HG02588 (cell line): ENCODE measurements around the gene GATD1.

Source experiments
- ATAC-seq: cut with Tn5 transposase; IDR thresholded peaks from one replicate; pipeline ENCODE4 v1.9.1; 2021; ENCODE audit warnings: mild to moderate bottlenecking, moderate library complexity; ENCODE audit not compliant: unreplicated experiment

The GATD1 gene

GRCh38 chr11:796565-797295, 19.4 kb upstream of the GATD1 start:
- ATAC-seq: no peak

- no peak for ATAC-seq
Observed at GRCh38 chr11:795634-796564, 18.6 kb upstream of the GATD1 start.

DNA sequence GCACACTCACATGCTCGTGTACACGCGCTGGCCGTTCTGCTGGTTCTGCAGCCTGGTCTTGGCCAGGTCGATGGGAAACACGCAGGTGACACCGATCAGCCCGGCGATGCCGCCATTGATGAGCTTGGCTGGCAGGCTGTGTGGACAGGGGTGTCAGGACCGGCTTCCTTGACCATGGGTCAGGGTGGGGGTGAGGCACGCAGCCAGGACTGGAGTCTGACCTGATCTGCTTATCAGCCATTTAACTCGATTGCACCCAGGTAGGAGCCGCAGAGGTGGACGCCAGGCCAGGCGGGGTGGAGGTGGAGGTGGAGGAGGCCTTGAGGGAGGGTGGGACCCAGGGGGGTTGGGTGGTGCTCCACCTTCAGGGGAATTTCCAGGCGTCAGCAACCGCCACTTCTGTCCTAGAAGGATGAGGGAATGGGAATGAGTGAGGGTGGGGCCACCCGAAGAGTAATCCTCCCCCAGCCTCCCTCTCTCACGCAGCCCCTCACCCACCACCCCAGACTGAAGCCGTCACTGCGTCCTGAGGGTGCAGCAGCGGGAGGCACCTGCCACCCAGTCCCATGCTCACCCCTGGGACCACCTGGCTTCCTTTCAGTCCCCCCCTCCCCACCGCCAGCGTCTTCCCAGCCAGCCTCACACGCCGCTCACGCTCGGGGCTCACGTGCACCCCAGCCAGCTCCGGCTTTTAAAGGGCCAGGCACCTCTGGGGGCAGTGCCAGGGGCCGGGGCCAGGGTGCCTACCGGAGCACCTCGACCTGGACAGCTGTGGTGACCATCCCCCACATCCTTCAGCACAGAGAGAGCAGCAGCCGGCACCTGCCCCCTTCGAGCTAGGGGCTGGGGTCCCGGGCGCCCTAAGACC, 17.7 kb upstream of the GATD1 start:
- no peak for ATAC-seq

DNA sequence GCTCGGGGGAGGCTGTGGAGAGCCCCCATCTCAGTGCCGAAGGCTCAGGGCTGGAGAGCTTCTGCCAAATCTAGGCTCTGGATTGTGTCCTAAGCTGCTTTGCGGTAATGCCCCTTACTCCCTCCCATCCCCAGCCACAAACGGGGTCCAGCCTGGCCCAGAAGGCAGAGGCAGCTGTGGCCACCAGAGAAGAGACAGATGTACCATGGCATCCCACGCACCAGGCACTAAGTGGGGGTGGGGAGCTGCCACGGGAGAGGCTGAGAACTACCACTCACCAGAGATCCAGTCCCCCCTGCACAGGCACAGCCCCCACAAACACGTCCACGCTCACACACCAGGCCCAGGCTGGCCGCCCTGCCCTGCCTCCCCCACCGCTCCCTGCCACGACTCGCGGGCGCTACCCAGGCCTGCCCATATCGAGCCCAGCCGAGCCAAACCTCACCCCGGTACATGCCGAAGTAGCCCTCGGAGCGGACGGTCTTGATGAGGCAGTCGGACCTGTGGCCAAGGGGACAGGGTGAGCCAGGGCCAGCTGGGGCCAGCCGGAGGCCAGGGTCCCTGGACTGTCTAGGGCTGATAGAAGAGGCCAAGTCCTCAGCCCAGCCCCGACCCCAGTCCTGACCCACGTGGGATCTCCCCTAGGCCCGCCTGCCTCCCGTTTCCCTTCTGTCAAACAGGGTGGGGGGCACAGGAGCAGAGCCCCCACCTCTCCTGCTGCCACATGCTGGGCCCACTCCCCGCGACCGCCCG, 16.9 kb upstream of the GATD1 start:
- no peak for ATAC-seq

DNA sequence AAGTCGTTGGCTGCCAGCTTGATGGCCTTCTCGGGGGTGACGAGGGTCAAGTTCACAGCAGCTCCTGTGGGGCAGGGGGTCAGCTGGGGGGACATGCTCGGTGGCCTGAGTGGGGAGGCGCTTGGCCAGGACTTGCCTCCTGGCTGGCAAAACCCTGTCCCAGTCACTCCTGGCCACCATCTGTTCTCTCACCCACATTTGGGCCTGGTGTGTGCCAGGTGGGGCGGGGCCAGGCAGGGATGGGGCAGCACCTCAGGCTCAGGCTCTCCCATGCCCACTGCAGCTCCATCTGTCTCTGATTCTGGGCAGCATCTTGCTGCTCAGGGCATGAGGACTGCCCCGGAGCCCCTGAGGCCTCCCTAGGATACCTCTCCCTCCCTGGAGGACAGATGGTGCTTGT, 16.3 kb upstream of the GATD1 start:
- no peak for ATAC-seq

GRCh38 chr11:792873-793272, 15.6 kb upstream of the GATD1 start:
- no peak for ATAC-seq

DNA sequence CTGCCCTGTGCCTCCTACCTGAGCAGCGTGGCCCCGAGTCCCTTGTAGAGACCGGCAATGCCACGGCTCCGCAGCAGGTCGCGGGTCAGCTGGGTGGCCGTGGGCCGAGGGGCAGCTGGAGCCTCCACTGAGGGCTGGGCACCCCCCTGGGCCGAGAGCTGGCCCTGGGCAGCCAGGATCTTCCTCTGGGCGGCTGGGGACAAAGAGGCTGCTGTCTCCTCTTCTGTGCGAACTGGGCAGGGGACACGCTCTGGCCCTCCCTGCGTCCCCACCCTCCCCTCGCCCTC, 15.2 kb upstream of the GATD1 start:
- ATAC-seq: no peak

- ATAC-seq: no peak
Observed at GRCh38 chr11:791658-792534, 14.6 kb upstream of the GATD1 start.

- no peak for ATAC-seq
Observed at GRCh38 chr11:790721-791564, 13.7 kb upstream of the GATD1 start.

GRCh38 chr11:789943-790342, 12.7 kb upstream of the GATD1 start, which contains the start of gene CEND1:
Gene CEND1 (minus strand): TSS chr11:790090. CDS start chr11:788576, 1,514 bp downstream.
- no peak for ATAC-seq

DNA sequence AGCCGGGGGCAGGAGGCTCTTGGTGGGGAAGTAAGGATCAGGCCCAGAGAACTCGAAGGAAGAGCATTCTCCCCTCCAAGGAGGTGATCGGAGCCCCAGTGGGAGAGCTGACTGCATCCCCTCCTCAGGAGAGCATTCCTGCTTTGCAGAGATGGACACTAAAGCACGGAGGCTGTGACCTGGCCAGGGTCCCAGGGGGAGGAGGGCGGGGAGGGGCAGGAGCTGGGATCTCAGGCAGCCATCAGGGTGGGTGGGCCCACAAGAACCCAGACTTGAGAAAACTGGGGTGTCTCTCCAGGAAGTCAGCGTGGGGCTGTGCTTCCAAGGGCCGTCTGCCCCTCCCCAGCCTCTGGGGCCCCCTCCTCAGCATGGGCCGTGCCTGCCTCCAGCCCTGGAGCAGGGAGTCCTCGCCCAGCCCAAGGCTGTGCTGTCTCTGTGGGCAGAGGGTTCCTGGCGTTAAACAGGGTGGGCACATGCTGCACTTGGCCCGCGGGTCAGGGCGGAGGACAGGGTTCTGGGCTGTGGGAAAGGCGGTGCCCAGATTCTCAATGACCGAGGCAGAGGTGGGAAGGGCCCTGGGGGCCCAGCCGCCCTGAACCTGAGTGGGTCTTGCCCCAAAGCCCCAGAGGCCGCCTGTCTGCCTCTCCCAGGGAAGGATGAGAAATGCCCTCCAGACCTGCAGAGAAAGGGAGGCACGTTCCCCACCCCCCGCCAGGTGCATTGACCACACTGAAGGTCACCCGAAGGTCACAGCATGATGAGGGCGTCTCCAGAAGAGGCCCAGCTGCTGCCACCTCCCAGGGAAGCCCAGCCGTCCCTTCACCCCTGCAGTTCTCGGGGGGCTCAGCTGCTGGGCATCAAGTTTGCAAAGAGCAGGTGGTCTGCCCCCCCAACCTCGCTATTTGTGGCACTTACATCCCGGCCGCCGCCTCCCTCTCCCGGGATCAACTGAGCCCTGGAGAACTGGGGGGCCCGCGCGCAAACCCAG, 12.0 kb upstream of the GATD1 start:
- ATAC-seq: no peak

DNA sequence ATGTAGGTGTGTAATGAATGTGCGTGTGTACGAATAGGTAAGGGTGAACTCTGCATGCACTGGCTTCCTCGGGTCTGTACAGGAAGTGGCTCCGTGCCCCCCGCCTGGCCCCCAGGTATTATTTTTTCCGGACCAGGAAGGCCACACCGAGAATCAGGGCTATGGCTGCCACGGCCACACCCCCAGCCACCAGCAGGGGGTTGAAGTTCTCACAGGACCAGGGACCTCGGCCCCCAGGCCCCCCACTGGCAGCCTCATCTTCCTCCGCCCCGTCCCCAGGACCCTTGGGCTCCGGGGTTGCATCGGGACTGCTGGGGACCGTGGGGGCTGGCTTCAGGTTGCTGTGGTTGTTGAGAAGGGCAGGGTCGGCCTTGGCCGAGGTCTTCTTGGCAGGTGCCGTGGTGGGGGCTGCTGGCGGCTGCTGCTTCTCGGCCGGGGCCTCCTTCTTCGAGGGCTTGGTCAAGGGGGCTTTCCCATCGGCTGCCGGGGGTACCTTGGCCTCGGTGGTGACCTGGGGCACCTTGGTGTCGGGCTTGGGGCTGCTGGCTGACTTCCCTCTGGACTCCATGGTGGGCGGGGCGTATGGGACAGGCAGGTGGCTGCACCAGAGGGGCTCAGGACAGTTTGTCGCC, 10.8 kb upstream of the GATD1 start:
- ATAC-seq: no peak

GRCh38 chr11:787084-787675, 9.9 kb upstream of the GATD1 start:
- ATAC-seq: no peak

DNA sequence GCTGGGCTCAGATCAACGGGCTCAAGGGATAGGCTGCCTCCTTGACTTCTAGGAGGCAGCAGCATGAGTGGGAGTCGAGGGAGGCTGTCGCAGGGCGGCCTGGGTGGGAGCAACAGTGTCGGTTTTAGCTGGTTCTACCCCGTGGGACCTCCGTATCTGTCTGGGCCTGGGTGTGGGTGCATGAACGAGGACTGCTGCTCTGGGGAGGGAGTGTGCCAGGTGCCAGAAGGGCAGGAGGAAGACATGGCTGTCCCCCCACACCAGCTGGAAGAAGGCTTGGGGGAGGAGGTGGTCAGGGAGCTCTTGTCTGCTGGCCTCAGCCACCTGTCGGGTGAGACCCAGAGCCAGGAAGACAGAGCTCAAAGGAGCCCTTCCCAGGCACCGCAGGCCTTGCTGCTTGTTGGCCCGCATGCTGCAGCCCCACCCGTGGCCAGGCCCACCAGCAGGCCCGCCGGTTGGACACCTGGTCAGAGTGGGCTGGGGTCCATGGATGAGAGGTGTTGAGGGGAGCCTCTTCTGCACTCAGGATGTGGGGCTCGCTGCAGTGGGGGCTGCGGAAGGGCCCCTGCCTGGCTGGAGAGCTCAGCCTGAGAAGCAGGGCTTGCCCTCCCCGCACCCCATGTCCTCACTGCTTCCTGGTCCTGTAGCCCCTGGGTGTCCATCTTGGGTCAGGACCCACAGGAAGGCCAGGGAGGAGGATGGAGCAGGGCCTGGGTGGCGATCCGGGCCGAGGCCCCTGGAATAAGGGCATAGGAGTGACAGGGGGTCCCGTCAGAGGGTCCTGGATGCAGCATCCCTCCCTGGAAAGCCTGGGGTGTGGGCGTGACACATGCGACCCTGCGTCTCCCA, 9.2 kb upstream of the GATD1 start:
- no peak for ATAC-seq

DNA sequence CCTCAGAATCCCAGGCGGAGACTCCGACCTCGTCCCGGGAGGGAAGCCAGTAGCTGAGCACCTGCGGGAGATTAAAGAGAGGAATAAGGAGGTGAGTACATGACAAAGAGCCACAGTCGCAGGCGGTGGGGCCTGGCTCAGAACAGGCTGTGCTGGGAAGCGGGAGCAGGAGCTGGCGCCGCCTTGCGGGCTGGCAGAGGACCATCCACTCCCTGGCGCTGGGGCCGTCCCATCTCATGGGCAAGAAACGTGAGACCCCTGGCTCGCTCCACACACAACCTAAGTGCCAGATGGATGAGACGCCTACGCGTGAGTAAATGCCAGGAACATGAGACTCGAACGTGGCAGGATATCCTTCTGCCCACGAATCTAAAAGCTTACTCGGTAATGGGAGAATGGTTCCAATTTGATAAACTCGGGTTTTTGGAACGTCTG, 6.3 kb upstream of the GATD1 start:
- no peak for ATAC-seq
